Caco-2 (cell line): Measurements from ENCODE around the gene CHKA. TPM values are rescaled to one million over a fixed set of nuclear protein-coding genes. Genes with fewer than 3 reads are reported as not detected.

ENCODE experiments used
- BruUV-seq: library from RNA; stranded (reverse); fragments of 400-500 nt; replicated peaks from 2 replicates; lab custom pipeline; 2021; lab: Mats Ljungman, UMichigan
- CTCF ChIA-PET: fragments of 300-600 bp; sonication (Branson Sonifier 250); formaldehyde crosslinking; loops from one replicate; lab custom pipeline; 2022; ENCODE audit warnings: antibody characterized with exemption; lab: Charles Lee
- POLR2A ChIA-PET: fragments of 300-600 bp; sonication (Branson Sonifier 250); formaldehyde crosslinking; loops from one replicate; lab custom pipeline; 2022; ENCODE audit warnings: antibody characterized with exemption; lab: Charles Lee
- DNase-seq, 2 experiments: peaks; one replicate each; pipeline versions ENCODE4 v3.0.0 to v3.0.0-alpha.2; 2020 to 2022
- H3K27me3 ChIP-seq: replicated peaks from 2 replicates; pipeline ENCODE4 v1.6.0; 2011; ENCODE audit warnings: low read length; ENCODE audit not compliant: control insufficient read depth, insufficient read depth
- H3K36me3 ChIP-seq: 2 replicates; pipeline ENCODE4 v1.5.1; 2011; ENCODE audit warnings: low read length; ENCODE audit not compliant: control insufficient read depth, insufficient read depth
- H3K4me1 ChIP-seq: fragments of 250-450 bp; sonication (Bioruptor Pico); 2 replicates; pipeline ENCODE4 v1.5.1; 2020; ENCODE audit warnings: mild to moderate bottlenecking
- H3K4me3 ChIP-seq: 2 replicates; pipeline ENCODE4 v1.5.1; 2011; ENCODE audit warnings: low read depth, mild to moderate bottlenecking, control low read depth, low read length
- H3K9me3 ChIP-seq: fragments of 250-450 bp; sonication (Bioruptor Pico); 2 replicates; pipeline ENCODE4 v1.5.1; 2020; ENCODE audit warnings: mild to moderate bottlenecking, moderate library complexity
- H3K27ac Mint-ChIP-seq: one replicate; pipeline ENCODE4 v1.8.0; 2022; ENCODE audit warnings: mixed read lengths; ENCODE audit not compliant: unreplicated experiment
- H3K27me3 Mint-ChIP-seq: one replicate; pipeline ENCODE4 v1.8.0; 2022; ENCODE audit warnings: mixed read lengths; ENCODE audit not compliant: insufficient read depth, unreplicated experiment
- H3K36me3 Mint-ChIP-seq: one replicate; pipeline ENCODE4 v1.8.0; 2022; ENCODE audit warnings: mild to moderate bottlenecking, mixed read lengths; ENCODE audit not compliant: insufficient read depth, unreplicated experiment
- H3K4me1 Mint-ChIP-seq: one replicate; pipeline ENCODE4 v1.8.0; 2022; ENCODE audit warnings: low read depth, mixed read lengths; ENCODE audit not compliant: unreplicated experiment
- H3K4me3 Mint-ChIP-seq: one replicate; pipeline ENCODE4 v1.8.0; 2022; ENCODE audit warnings: mild to moderate bottlenecking, moderate library complexity, mixed read lengths; ENCODE audit not compliant: unreplicated experiment
- H3K9me3 Mint-ChIP-seq: one replicate; pipeline ENCODE4 v1.8.0; 2022; ENCODE audit warnings: mixed read lengths; ENCODE audit not compliant: unreplicated experiment
- intact Hi-C: fragments of 100-400 bp; cut with micrococcal nuclease; formaldehyde crosslinking; loops from one replicate; pipeline ENCODE4 v1.10.0; 2022; ENCODE audit not compliant: unreplicated experiment
- total RNA-seq: library from RNA; stranded (reverse); gene quantifications from 2 replicates; pipeline ENCODE4 v1.2.3, GENCODE V29; 2022
- TF ChIP-seq, protein P1 (sequence below), 2 experiments: fragments of 200-600 bp in 1 of 2; IDR thresholded peaks; 1 replicate in 1 of 2; 2 replicates in 1 of 2; pipeline versions ENCODE4 v1.5.1 to v1.8.0; 2011 to 2022; ENCODE audit warnings: antibody characterized with exemption in 1 of 2, control low read depth in 1 of 2, inconsistent platforms in 1 of 2, low read depth in 1 of 2, low read length in 1 of 2, mild to moderate bottlenecking in 1 of 2, moderate library complexity in 1 of 2; ENCODE audit not compliant: insufficient read depth in 1 of 2, severe bottlenecking in 1 of 2, unreplicated experiment in 1 of 2

CHKA gene
- total RNA-seq, 1 experiment from 2014 or later, result 169 TPM

DNA sequence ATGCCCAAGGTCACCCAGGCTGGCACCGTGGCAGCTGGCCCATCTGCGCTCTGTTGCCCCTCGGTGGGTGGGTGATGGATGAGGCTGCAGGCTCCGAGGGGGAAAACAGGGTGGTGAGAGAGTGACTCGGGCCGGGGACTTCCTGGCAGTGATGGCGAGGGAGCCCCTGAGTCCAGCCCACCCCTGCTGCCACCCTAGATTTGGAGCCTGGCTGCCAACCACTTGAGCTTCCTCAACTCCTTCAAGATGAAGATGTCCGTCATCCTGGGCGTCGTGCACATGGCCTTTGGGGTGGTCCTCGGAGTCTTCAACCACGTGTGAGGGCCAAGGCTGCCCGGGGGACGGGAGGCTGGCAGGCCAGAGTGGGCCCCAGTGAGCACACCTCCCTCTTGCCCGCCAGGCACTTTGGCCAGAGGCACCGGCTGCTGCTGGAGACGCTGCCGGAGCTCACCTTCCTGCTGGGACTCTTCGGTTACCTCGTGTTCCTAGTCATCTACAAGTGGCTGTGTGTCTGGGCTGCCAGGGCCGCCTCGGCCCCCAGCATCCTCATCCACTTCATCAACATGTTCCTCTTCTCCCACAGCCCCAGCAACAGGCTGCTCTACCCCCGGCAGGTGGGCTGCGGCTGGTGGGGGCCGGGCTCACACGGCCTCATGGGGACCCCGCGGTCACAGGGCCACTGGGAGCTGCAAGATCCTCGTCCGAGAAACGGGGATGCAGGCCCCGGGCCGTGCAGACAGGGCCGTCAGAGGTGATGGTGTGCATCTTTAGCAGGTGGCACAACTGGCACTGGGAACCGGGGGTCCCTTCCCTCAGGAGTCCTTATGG is 72.3 kb downstream of the CHKA start:
- Histone ChIP-seq H3K36me3 (0 out of 2 replicates have a peak, but pooled peaks cover 2% of the 10 kb centered on the region), H3K9me3 (no peaks in the 10 kb centered on the region), H3K27me3 (no peaks in the 10 kb centered on the region), H3K4me3 (no peak overlapping the region), H3K4me1 (no peaks in the 10 kb centered on the region)
- ChIA-PET POLR2A (no interaction called here), CTCF (no interaction called here)
- BruUV-seq, result no TSS peak
- H3K4me1 Mint-ChIP-seq, result no peaks in the 10 kb centered on the region
- TF ChIP-seq, protein P1, sequence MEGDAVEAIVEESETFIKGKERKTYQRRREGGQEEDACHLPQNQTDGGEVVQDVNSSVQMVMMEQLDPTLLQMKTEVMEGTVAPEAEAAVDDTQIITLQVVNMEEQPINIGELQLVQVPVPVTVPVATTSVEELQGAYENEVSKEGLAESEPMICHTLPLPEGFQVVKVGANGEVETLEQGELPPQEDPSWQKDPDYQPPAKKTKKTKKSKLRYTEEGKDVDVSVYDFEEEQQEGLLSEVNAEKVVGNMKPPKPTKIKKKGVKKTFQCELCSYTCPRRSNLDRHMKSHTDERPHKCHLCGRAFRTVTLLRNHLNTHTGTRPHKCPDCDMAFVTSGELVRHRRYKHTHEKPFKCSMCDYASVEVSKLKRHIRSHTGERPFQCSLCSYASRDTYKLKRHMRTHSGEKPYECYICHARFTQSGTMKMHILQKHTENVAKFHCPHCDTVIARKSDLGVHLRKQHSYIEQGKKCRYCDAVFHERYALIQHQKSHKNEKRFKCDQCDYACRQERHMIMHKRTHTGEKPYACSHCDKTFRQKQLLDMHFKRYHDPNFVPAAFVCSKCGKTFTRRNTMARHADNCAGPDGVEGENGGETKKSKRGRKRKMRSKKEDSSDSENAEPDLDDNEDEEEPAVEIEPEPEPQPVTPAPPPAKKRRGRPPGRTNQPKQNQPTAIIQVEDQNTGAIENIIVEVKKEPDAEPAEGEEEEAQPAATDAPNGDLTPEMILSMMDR (IDR thresholded peaks at IDR 0.05; ENCODE audit: insufficient read depth in 1 of 2, low read depth in 1 of 2, low read length in 1 of 2, severe bottlenecking in 1 of 2, unreplicated experiment in 1 of 2), result no peak
- intact Hi-C loops, result no loop called here
- no peaks in the 10 kb centered on the region for H3K9me3 Mint-ChIP-seq
- no peak overlapping the region for H3K4me3 Mint-ChIP-seq
- no peak overlapping the region for H3K27ac Mint-ChIP-seq
- no peaks in the 10 kb centered on the region for H3K27me3 Mint-ChIP-seq
- peaks cover 34% of the 10 kb centered on the region for H3K36me3 Mint-ChIP-seq
- no peak for DNase-seq

DNA sequence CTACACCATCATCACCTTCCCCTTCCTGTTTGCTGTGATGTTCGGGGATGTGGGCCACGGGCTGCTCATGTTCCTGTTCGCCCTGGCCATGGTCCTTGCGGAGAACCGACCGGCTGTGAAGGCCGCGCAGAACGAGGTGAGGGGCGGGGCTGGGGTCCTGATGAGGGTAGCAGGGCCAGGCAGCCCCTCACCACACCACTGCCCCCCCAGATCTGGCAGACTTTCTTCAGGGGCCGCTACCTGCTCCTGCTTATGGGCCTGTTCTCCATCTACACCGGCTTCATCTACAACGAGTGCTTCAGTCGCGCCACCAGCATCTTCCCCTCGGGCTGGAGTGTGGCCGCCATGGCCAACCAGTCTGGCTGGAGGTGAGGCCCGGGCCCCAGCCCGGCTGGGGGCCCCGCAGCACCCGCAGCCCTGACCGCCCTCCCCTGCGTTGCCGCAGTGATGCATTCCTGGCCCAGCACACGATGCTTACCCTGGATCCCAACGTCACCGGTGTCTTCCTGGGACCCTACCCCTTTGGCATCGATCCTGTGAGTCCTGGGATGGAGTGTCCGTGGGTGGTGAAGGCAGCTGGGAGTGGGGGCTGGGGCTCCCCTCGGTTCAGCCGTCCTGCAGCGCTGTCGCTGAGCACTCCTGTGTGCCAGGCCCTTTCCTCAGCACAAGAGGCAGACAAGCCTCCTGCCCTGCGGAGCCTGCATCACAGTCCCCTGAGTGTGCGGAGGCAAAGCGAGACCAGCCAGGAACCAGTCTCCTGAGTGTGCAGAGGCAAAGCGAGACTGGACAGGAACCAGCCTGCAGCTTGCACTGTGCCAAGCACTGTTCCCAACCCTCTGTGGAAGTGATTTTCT is 73.5 kb downstream of the CHKA start:
- no peak overlapping the region for H3K27ac Mint-ChIP-seq
- TF ChIP-seq, protein P1 (IDR thresholded peaks at IDR 0.05; ENCODE audit: insufficient read depth in 1 of 2, low read depth in 1 of 2, low read length in 1 of 2, severe bottlenecking in 1 of 2, unreplicated experiment in 1 of 2), result no peak
- no peak overlapping the region for H3K4me3 Mint-ChIP-seq
- no peak for DNase-seq
- no peaks in the 10 kb centered on the region for H3K27me3 Mint-ChIP-seq
- Histone ChIP-seq H3K27me3 (no peaks in the 10 kb centered on the region), H3K4me3 (no peak overlapping the region), H3K4me1 (peaks cover 5% of the 10 kb centered on the region), H3K9me3 (no peaks in the 10 kb centered on the region), H3K36me3 (no peaks in the 10 kb centered on the region)
- H3K4me1 Mint-ChIP-seq, result no peaks in the 10 kb centered on the region
- BruUV-seq, result no TSS peak
- ChIA-PET CTCF (interaction anchor here (1.1 kb wide), 1 partner anchor 161 kb away, joined by 3 read pairs; no protein-coding TSS in a partner anchor), POLR2A (no interaction called here)
- H3K36me3 Mint-ChIP-seq, result peaks cover 24% of the 10 kb centered on the region
- H3K9me3 Mint-ChIP-seq, result no peaks in the 10 kb centered on the region
- intact Hi-C loops, result no loop called here

DNA sequence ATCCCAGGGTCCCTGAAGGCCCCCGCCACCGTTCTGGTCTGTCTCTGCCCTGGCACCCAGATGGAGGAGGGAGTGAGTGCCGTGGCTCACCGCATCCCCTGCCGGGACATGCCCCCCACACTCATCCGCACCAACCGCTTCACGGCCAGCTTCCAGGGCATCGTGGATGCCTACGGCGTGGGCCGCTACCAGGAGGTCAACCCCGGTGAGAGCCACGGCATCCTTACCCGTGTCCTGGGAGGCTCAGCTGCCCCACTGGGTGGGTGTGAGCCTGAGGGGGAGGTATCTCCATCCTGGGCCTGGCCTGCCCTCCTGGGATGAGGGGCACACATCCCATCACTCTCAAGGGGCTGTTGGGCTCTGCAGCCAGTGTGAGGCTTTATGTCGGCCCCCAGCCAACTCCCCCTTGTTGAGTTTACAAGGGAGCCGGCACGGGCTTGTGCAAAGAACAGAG is 76.3 kb downstream of the CHKA start:
- Mint-ChIP-seq H3K4me1 (peaks cover 7% of the 10 kb centered on the region), H3K4me3 (no peak overlapping the region), H3K27ac (no peak overlapping the region), H3K36me3 (peaks cover 6% of the 10 kb centered on the region), H3K27me3 (no peaks in the 10 kb centered on the region), H3K9me3 (no peaks in the 10 kb centered on the region)
- intact Hi-C loops, result no loop called here
- BruUV-seq, result no TSS peak
- ChIA-PET CTCF (no interaction called here), POLR2A (no interaction called here)
- Histone ChIP-seq H3K36me3 (no peaks in the 10 kb centered on the region), H3K4me1 (peaks cover 16% of the 10 kb centered on the region), H3K9me3 (no peaks in the 10 kb centered on the region), H3K4me3 (no peak overlapping the region), H3K27me3 (no peaks in the 10 kb centered on the region)
- no peak for DNase-seq
- TF ChIP-seq, protein P1 (IDR thresholded peaks at IDR 0.05; ENCODE audit: insufficient read depth in 1 of 2, low read depth in 1 of 2, low read length in 1 of 2, severe bottlenecking in 1 of 2, unreplicated experiment in 1 of 2), result no peak
